Trophoblast cell (in vitro differentiated cells and primary cell): ENCODE results near the gene RCOR1.

ENCODE experiments used
- DNase-seq, 2 donors: peaks; one replicate each; pipeline ENCODE4 v3.0.0-alpha.2; 2016
- H2AFZ ChIP-seq: 2 replicates; pipeline ENCODE4 v1.6.1; 2013; ENCODE audit warnings: low read length, moderate library complexity, mild to moderate bottlenecking; ENCODE audit not compliant: insufficient read depth, poor library complexity
- H2AK5ac ChIP-seq: 2 replicates; pipeline ENCODE4 v1.6.1; 2013; ENCODE audit warnings: mild to moderate bottlenecking, low read length
- H2BK120ac ChIP-seq: 2 replicates; pipeline ENCODE4 v1.6.1; 2013; ENCODE audit warnings: low read length, mild to moderate bottlenecking, moderate library complexity; ENCODE audit not compliant: insufficient read depth, poor library complexity
- H2BK12ac ChIP-seq: 2 replicates; pipeline ENCODE4 v1.6.1; 2013; ENCODE audit warnings: mild to moderate bottlenecking, low read length, moderate library complexity
- H2BK5ac ChIP-seq: 2 replicates; pipeline ENCODE4 v1.6.1; 2013; ENCODE audit warnings: low read length, low read depth, moderate library complexity, mild to moderate bottlenecking; ENCODE audit not compliant: poor library complexity
- H3K14ac ChIP-seq: 2 replicates; pipeline ENCODE4 v1.6.1; 2013; ENCODE audit warnings: mild to moderate bottlenecking, low read length
- H3K18ac ChIP-seq: 2 replicates; pipeline ENCODE4 v1.6.1; 2013; ENCODE audit warnings: mild to moderate bottlenecking, low read length
- H3K23ac ChIP-seq: 2 replicates; pipeline ENCODE4 v1.6.1; 2013; ENCODE audit warnings: low read length
- H3K27ac ChIP-seq: 2 replicates; pipeline ENCODE4 v1.5.1; 2013; ENCODE audit warnings: low read depth, mild to moderate bottlenecking, inconsistent platforms, low read length, moderate library complexity
- H3K27me3 ChIP-seq: 2 replicates; pipeline ENCODE4 v1.6.1; 2013; ENCODE audit warnings: inconsistent platforms, mild to moderate bottlenecking, low read length, moderate library complexity; ENCODE audit not compliant: insufficient read depth
- H3K36me3 ChIP-seq, 2 experiments: 1 replicate in 1 of 2; 2 replicates in 1 of 2; pipeline ENCODE4 v1.6.1; 2013; ENCODE audit warnings: low read length in 2 of 2, mild to moderate bottlenecking in 2 of 2, moderate library complexity in 1 of 2; ENCODE audit not compliant: insufficient read depth in 2 of 2, control insufficient read depth in 1 of 2
- H3K4ac ChIP-seq: 2 replicates; pipeline ENCODE4 v1.6.1; 2013; ENCODE audit warnings: low read depth, mild to moderate bottlenecking, low read length, moderate library complexity
- H3K4me1 ChIP-seq, 2 experiments: 1 replicate in 1 of 2; 2 replicates in 1 of 2; pipeline ENCODE4 v1.6.1; 2013; ENCODE audit warnings: low read length in 2 of 2, mild to moderate bottlenecking in 2 of 2, moderate library complexity in 1 of 2; ENCODE audit not compliant: insufficient read depth in 2 of 2, control insufficient read depth in 1 of 2
- H3K4me2 ChIP-seq: 2 replicates; pipeline ENCODE4 v1.6.1; 2013; ENCODE audit warnings: inconsistent platforms, mild to moderate bottlenecking, low read length, moderate library complexity
- H3K4me3 ChIP-seq: 2 replicates; pipeline ENCODE4 v1.5.1; 2013; ENCODE audit warnings: mild to moderate bottlenecking, low read depth, low read length, inconsistent platforms
- H3K79me1 ChIP-seq: one replicate; pipeline ENCODE4 v1.6.1; 2013; ENCODE audit warnings: low read length
- H3K79me2 ChIP-seq: 2 replicates; pipeline ENCODE4 v1.6.1; 2013; ENCODE audit warnings: low read length, mild to moderate bottlenecking; ENCODE audit not compliant: control insufficient read depth, insufficient read depth, poor library complexity
- H3K9ac ChIP-seq: 2 replicates; pipeline ENCODE4 v1.6.1; 2013; ENCODE audit warnings: mild to moderate bottlenecking, low read length
- H3K9me3 ChIP-seq: 2 replicates; pipeline ENCODE4 v1.6.1; 2013; ENCODE audit warnings: low read depth, mild to moderate bottlenecking, control low read depth, inconsistent platforms, low read length; ENCODE audit not compliant: insufficient read depth
- H4K12ac ChIP-seq: 2 replicates; pipeline ENCODE4 v1.6.1; 2013; ENCODE audit warnings: low read depth, mild to moderate bottlenecking, low read length, moderate library complexity
- H4K8ac ChIP-seq: 2 replicates; pipeline ENCODE4 v1.6.1; 2013; ENCODE audit warnings: low read depth, mild to moderate bottlenecking, low read length, moderate library complexity
- H4K91ac ChIP-seq: one replicate; pipeline ENCODE4 v1.6.1; 2013; ENCODE audit warnings: low read depth, mild to moderate bottlenecking, low read length, moderate library complexity
- WGBS: extraction: QIAGEN DNeasy Blood & Tissue Kit; methylation state at CpG from one replicate; pipeline ENCODE4 v1.1.7; 2013; ENCODE audit warnings: missing lambda C conversion rate; ENCODE audit not compliant: insufficient read length, insufficient coverage; ENCODE audit errors: extremely low coverage; 5-methylcytosine and 5-hydroxymethylcytosine counted together

Gene RCOR1

DNA sequence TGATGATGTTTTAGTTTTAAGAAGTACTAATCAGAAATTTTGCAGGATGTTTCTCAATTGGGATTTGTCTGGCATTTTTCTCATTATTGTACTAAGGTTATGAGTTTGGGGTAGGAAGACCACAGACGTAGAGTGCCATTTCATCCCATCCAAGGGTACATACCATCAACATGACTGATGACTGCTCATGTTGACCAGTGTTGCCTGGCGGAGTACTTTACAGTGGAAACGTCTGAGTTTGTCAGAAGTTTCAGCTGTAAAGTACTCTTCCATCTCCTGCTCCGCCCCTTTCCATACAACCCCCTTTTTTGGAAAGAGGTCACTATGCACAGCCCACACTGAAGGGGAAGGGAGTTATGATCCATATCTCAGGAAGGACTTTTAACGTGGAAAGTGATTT is 74.2 kb downstream of the RCOR1 start:
- Histone ChIP-seq H4K8ac (no peak overlapping the region), H3K79me1 (peaks cover 2% of the 10 kb centered on the region), H2BK5ac (no peak overlapping the region), H4K12ac (no peak overlapping the region), H2AK5ac (no peak overlapping the region), H3K23ac (no peak overlapping the region), H3K27me3 (no peaks in the 10 kb centered on the region), H2AFZ (no peak overlapping the region), H3K14ac (no peak overlapping the region), H3K9ac (no peak overlapping the region), H3K27ac (no peak overlapping the region), H3K4me1 (peaks cover 10 to 18% of the 10 kb centered on the region in 2 experiments), H3K9me3 (no peaks in the 10 kb centered on the region), H3K36me3 (no peaks in the 10 kb centered on the region), H3K4ac (peak overlapping the region; percentile 30), H4K91ac (no peak overlapping the region), H2BK120ac (no peak overlapping the region), H3K18ac (no peak overlapping the region), H3K4me2 (no peak overlapping the region), H3K4me3 (no peak overlapping the region), H2BK12ac (no peak overlapping the region), H3K79me2 (peaks cover 13% of the 10 kb centered on the region)
- WGBS: no CpG with 5 or more reads among the region's 5 CpGs
- DNase-seq: no peak

DNA sequence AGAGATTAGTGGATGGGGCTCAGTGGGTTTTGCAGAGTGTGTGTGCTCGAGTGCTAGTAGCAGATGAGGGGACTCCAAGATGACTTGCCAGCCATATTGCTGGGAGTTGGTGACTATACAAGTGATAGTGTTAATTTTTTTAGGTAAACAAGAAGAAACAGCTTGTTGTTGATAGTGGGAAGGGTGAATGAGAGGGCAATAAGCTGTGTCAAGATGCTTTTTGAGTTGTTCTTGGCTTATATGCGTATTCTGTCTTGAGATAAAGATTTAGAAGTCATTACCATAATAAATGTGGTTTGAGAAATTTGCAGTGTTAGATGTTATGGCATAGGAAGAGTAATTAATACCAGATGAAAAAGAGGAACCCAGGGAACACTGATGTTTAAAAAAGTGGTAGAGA is 75.3 kb downstream of the RCOR1 start:
- H3K79me1 ChIP-seq: peaks cover 2% of the 10 kb centered on the region
- no peak overlapping the region for H3K4me2 ChIP-seq
- H3K9me3 ChIP-seq: no peaks in the 10 kb centered on the region
- H4K12ac ChIP-seq: no peak overlapping the region
- H2BK5ac ChIP-seq: no peak overlapping the region
- no peak overlapping the region for H2AK5ac ChIP-seq
- DNase-seq: no peak
- no peaks in the 10 kb centered on the region for H3K36me3 ChIP-seq
- H3K4me1 ChIP-seq: peaks cover 6 to 13% of the 10 kb centered on the region in 2 experiments
- H3K14ac ChIP-seq: no peak overlapping the region
- H3K9ac ChIP-seq: no peak overlapping the region
- H3K4ac ChIP-seq: peak overlapping the region; percentile 76
- H2BK12ac ChIP-seq: no peak overlapping the region
- H3K23ac ChIP-seq: no peak overlapping the region
- H3K18ac ChIP-seq: no peak overlapping the region
- H2BK120ac ChIP-seq: no peak overlapping the region
- H3K27ac ChIP-seq: no peak overlapping the region
- H3K27me3 ChIP-seq: no peaks in the 10 kb centered on the region
- H4K91ac ChIP-seq: no peak overlapping the region
- H3K79me2 ChIP-seq: peaks cover 11% of the 10 kb centered on the region
- no CpG with 5 or more reads among the region's 2 CpGs for WGBS
- H2AFZ ChIP-seq: no peak overlapping the region
- no peak overlapping the region for H4K8ac ChIP-seq
- no peak overlapping the region for H3K4me3 ChIP-seq

DNA sequence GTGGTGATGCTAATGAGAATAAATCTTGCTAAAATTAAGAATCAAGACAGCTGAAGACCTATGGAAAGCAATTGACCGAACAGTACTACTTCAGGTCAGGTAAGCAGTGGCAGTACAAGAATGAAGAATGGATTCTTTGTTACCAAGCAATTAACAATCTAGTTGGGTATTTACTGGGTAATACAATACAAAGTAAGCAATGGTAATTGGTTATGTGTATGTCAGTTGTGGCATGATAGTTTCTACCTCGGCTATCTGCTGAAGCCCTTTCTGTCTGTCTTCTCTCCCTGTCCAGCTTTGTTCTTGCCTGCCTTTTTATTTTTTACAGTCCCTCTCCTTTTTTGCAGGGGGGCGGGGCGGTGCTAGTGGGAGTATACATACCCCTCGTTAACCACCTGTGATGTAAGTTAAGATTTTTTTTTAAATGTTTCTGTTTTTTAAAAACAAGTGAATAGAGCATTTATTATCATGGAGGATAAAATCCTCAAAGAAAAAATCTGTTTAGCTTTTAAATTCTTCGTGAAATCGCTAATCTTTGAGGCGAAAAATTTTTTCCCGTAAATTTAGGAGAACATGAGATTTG is 75.9 kb downstream of the RCOR1 start:
- H2AK5ac ChIP-seq: no peak overlapping the region
- no peak overlapping the region for H3K23ac ChIP-seq
- H3K4me1 ChIP-seq: peaks cover 2 to 10% of the 10 kb centered on the region in 2 experiments
- no peak overlapping the region for H3K27ac ChIP-seq
- no peak overlapping the region for H4K8ac ChIP-seq
- no peak overlapping the region for H3K4me2 ChIP-seq
- no peak overlapping the region for H4K12ac ChIP-seq
- no peak overlapping the region for H4K91ac ChIP-seq
- DNase-seq: no peak
- H3K18ac ChIP-seq: no peak overlapping the region
- no peak overlapping the region for H2AFZ ChIP-seq
- H2BK5ac ChIP-seq: no peak overlapping the region
- H3K27me3 ChIP-seq: no peaks in the 10 kb centered on the region
- H3K36me3 ChIP-seq: peaks cover 0 to under 1% of the 10 kb centered on the region in 2 experiments
- WGBS: no CpG with 5 or more reads among the region's 9 CpGs
- no peaks in the 10 kb centered on the region for H3K9me3 ChIP-seq
- peaks cover 11% of the 10 kb centered on the region for H3K79me2 ChIP-seq
- H2BK12ac ChIP-seq: no peak overlapping the region
- peaks cover 2% of the 10 kb centered on the region for H3K79me1 ChIP-seq
- H3K4me3 ChIP-seq: no peak overlapping the region
- H3K4ac ChIP-seq: no peak overlapping the region
- H3K9ac ChIP-seq: no peak overlapping the region
- H3K14ac ChIP-seq: no peak overlapping the region
- no peak overlapping the region for H2BK120ac ChIP-seq

DNA sequence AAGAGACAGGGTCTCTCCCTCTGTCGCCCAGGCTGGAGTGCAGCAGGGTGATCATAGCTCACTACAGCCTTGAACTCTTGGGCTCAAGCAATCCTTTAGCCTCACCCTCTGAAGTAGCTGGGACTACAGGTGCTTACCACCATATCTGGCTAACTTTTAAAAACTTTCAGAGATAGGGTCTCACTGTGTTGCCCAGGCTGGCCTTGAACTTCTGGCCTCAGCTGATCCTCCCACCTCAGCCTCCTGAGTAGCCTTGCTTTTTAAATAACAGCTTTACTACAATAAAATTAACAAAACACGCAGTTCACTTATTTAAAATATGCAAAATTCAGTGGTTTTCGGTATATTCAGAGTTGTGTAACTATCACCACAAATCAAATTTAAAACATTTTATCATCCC is 79.0 kb downstream of the RCOR1 start:
- peak overlapping the region; percentile 93 for H3K4ac ChIP-seq
- DNase-seq: no peak

More for the DNA sequence above, 79.0 kb downstream of the RCOR1 start:
- Histone ChIP-seq H3K27me3 (no peaks in the 10 kb centered on the region), H3K79me2 (peaks cover 8% of the 10 kb centered on the region), H3K18ac (no peak overlapping the region), H2AK5ac (no peak overlapping the region), H3K27ac (no peak overlapping the region), H2BK5ac (no peak overlapping the region), H3K36me3 (peaks cover 0 to 4% of the 10 kb centered on the region in 2 experiments), H4K91ac (no peak overlapping the region), H3K79me1 (no peaks in the 10 kb centered on the region), H3K4me3 (no peak overlapping the region), H3K23ac (no peak overlapping the region), H2AFZ (no peak overlapping the region), H2BK120ac (no peak overlapping the region), H3K4me2 (no peak overlapping the region), H3K9me3 (no peaks in the 10 kb centered on the region), H3K4me1 (peaks cover 0 to 4% of the 10 kb centered on the region in 2 experiments), H4K8ac (no peak overlapping the region), H2BK12ac (no peak overlapping the region), H4K12ac (no peak overlapping the region), H3K9ac (no peak overlapping the region), H3K14ac (no peak overlapping the region)
- WGBS: no CpG with 5 or more reads among the region's 3 CpGs
